Esophagus muscularis mucosa (tissue), 4 donors: Measurements from ENCODE around the gene PTRH1. TPM values are rescaled to one million over a fixed set of nuclear protein-coding genes. Genes with fewer than 3 reads are reported as not detected.

Experiments
- DNase-seq: peaks from one replicate; pipeline ENCODE4 v3.0.0-alpha.2; 2017; ENCODE audit errors: extremely low spot score
- H3K27ac ChIP-seq, 4 donors: fragments of 200-600 bp; sonication (generic); replicated peaks in 1 of 4; 1 replicate in 3 of 4; 2 replicates in 1 of 4; pipeline ENCODE4 v1.5.1; 2016 to 2019; ENCODE audit warnings: mild to moderate bottlenecking in 1 of 4
- H3K27me3 ChIP-seq, 4 donors: fragments of 200-600 bp; sonication (generic); one replicate each; pipeline versions ENCODE4 v1.5.1 to v1.6.0; 2016 to 2019
- H3K36me3 ChIP-seq, 4 donors: fragments of 200-600 bp; sonication (generic); one replicate each; pipeline ENCODE4 v1.5.1; 2016 to 2019
- H3K4me1 ChIP-seq, 4 donors: fragments of 200-600 bp; sonication (generic); one replicate each; pipeline ENCODE4 v1.5.1; 2016 to 2019
- H3K4me3 ChIP-seq, 4 donors: fragments of 200-600 bp; sonication (generic); 1 replicate in 2 of 4; 2 replicates in 2 of 4; pipeline ENCODE4 v1.5.1; 2016 to 2019; ENCODE audit warnings: mild to moderate bottlenecking in 4 of 4, moderate library complexity in 1 of 4
- H3K9me3 ChIP-seq, 4 donors: fragments of 200-600 bp; sonication (generic); 1 replicate in 3 of 4; 2 replicates in 1 of 4; pipeline ENCODE4 v1.5.1; 2016 to 2019
- CTCF ChIP-seq, 3 experiments: fragments of 200-600 bp in 2 of 3; fragments of 450-650 bp in 1 of 3; sonication (generic) in 2 of 3; IDR thresholded peaks; one replicate each; pipeline ENCODE4 v1.5.1; 2017 to 2019; ENCODE audit warnings: antibody characterized with exemption in 3 of 3, mild to moderate bottlenecking in 2 of 3, moderate library complexity in 1 of 3
- EP300 ChIP-seq: sonication (generic); formaldehyde crosslinking; IDR thresholded peaks from one replicate; pipeline ENCODE4 v1.6.1; 2017; ENCODE audit warnings: antibody characterized with exemption
- POLR2A ChIP-seq: fragments of 450-650 bp; IDR thresholded peaks from one replicate; pipeline ENCODE4 v1.6.1; 2017; ENCODE audit warnings: antibody characterized with exemption, moderate library complexity, mild to moderate bottlenecking, low read depth
- POLR2AphosphoS5 ChIP-seq, 2 donors: sonication (generic); formaldehyde crosslinking; IDR thresholded peaks; one replicate each; pipeline ENCODE4 v1.6.1; 2017; ENCODE audit warnings: antibody characterized with exemption in 2 of 2
- WGBS: methylation state at CpG from one replicate; pipeline ENCODE4 v1.1.5; 2018; 5-methylcytosine and 5-hydroxymethylcytosine counted together
- intact Hi-C: fragments of 100-400 bp; cut with DNase I; formaldehyde crosslinking; loops from one replicate; pipeline ENCODE4 v1.15.1; 2023
- total RNA-seq, 4 donors: library from RNA; depleted of rRNA; stranded (reverse); fragments of >200 nt; gene quantifications; one replicate each; pipeline versions ENCODE4 v1.1.0 to v1.2.1, GENCODE V29; 2016

The PTRH1 gene
- total RNA-seq, 4 donors from 2014 or later: 16.8 to 23.5 (median 20.5) TPM

- TF ChIP-seq POLR2A (no peak), POLR2AphosphoS5 (IDR thresholded peaks at IDR 0.05) (no peak), CTCF (IDR thresholded peaks at IDR 0.05) (no peak), EP300 (no peak)
- intact Hi-C loops: no loop called here
- no peak overlapping the region for H3K27ac ChIP-seq
- DNase-seq: no peak
- 92% methylated on average over 5 of the region's 10 CpGs for WGBS
- H3K9me3 ChIP-seq: no peaks in the 10 kb centered on the region
- H3K4me3 ChIP-seq: no peak overlapping the region
- H3K27me3 ChIP-seq: no peaks in the 10 kb centered on the region
- H3K4me1 ChIP-seq: peaks cover 16 to 26% (median 21%) of the 10 kb centered on the region in 4 donors
- H3K36me3 ChIP-seq: peaks cover 0 to 7% (median 2%) of the 10 kb centered on the region in 4 donors
These were observed 2.6 kb downstream of the PTRH1 start for GRCh38 chr9:127712867-127713266.

GRCh38 chr9:127712371-127712770 is 3.1 kb downstream of the PTRH1 start:
- intact Hi-C loops: no loop called here
- DNase-seq: no peak
- H3K27me3 ChIP-seq: no peaks in the 10 kb centered on the region

GRCh38 chr9:127711831-127712274 is 3.6 kb downstream of the PTRH1 start:
- intact Hi-C loops: no loop called here
- H3K9me3 ChIP-seq: no peaks in the 10 kb centered on the region
- 86% methylated on average over 1 of the region's 11 CpGs for WGBS
- peaks cover 0 to 7% (median 2%) of the 10 kb centered on the region in 4 donors for H3K36me3 ChIP-seq
- H3K27ac ChIP-seq: no peak overlapping the region
- H3K4me1 ChIP-seq: peaks cover 16 to 26% (median 23%) of the 10 kb centered on the region in 4 donors
- TF ChIP-seq POLR2AphosphoS5 (IDR thresholded peaks at IDR 0.05) (no peak), POLR2A (no peak), EP300 (no peak), CTCF (IDR thresholded peaks at IDR 0.05) (no peak)
- H3K27me3 ChIP-seq: no peaks in the 10 kb centered on the region
- no peak for DNase-seq
- H3K4me3 ChIP-seq: no peak overlapping the region

More at GRCh38 chr9:127712371-127712770, 3.1 kb downstream of the PTRH1 start:
- H3K27ac ChIP-seq: no peak overlapping the region
- no peaks in the 10 kb centered on the region for H3K9me3 ChIP-seq
- WGBS: 91% methylated on average over 10 of the region's 11 CpGs
- H3K4me3 ChIP-seq: no peak overlapping the region
- TF ChIP-seq CTCF (IDR thresholded peaks at IDR 0.05) (no peak), POLR2A (no peak), EP300 (no peak), POLR2AphosphoS5 (IDR thresholded peaks at IDR 0.05) (no peak)
- H3K36me3 ChIP-seq: peaks cover 0 to 7% (median 2%) of the 10 kb centered on the region in 4 donors
- H3K4me1 ChIP-seq: peaks cover 16 to 26% (median 21%) of the 10 kb centered on the region in 4 donors

GRCh38 chr9:127711226-127711701 is 4.2 kb downstream of the PTRH1 start:
- WGBS: 81% methylated on average over 9 of the region's 9 CpGs
- H3K9me3 ChIP-seq: no peaks in the 10 kb centered on the region
- DNase-seq: no peak

More at GRCh38 chr9:127711226-127711701, 4.2 kb downstream of the PTRH1 start:
- intact Hi-C loops: no loop called here
- no peaks in the 10 kb centered on the region for H3K27me3 ChIP-seq
- no peak overlapping the region for H3K4me3 ChIP-seq
- peaks cover 0 to 7% (median 2%) of the 10 kb centered on the region in 4 donors for H3K36me3 ChIP-seq
- no peak for TF ChIP-seq POLR2AphosphoS5 (IDR thresholded peaks at IDR 0.05)
- TF ChIP-seq CTCF (IDR thresholded peaks at IDR 0.05): no peak
- no peak for TF ChIP-seq EP300
- no peak for TF ChIP-seq POLR2A
- H3K4me1 ChIP-seq: peaks cover 15 to 25% (median 20%) of the 10 kb centered on the region in 4 donors
- no peak overlapping the region for H3K27ac ChIP-seq
